ENCODE results near the gene AVPR2. TPM values are rescaled to one million over a fixed set of nuclear protein-coding genes. Genes with fewer than 3 reads are reported as not detected.

AVPR2 gene
- total RNA-seq, 1 donor from 2014 or later = 4.8 TPM

- H3K27ac ChIP-seq = no peak overlapping the region
- no peaks in the 10 kb centered on the region for H3K4me1 ChIP-seq
- H3K27me3 ChIP-seq = peaks cover 4% of the 10 kb centered on the region
- DNase-seq (ENCODE audit: low spot score in 2 of 2) = peak in 1 of 2 donors; percentile 46
- H3K9me3 ChIP-seq = no peaks in the 10 kb centered on the region
- no peak for TF ChIP-seq CTCF (IDR thresholded peaks at IDR 0.05)
- H3K36me3 ChIP-seq = no peaks in the 10 kb centered on the region
- H3K4me3 ChIP-seq = no peak overlapping the region
- intact Hi-C loops (cut with DNase I) = no loop called here
These were observed 38.8 kb upstream of the AVPR2 start for GRCh38 chrX:153865685-153866084.

- Histone ChIP-seq H3K27ac (no peak overlapping the region), H3K4me1 (no peaks in the 10 kb centered on the region), H3K9me3 (no peaks in the 10 kb centered on the region), H3K36me3 (no peaks in the 10 kb centered on the region), H3K4me3 (no peak overlapping the region), H3K27me3 (peaks cover 4% of the 10 kb centered on the region)
- intact Hi-C loops (cut with DNase I) = no loop called here
- DNase-seq (ENCODE audit: low spot score in 2 of 2) = peak in 1 of 2 donors; percentile 35
- TF ChIP-seq CTCF (IDR thresholded peaks at IDR 0.05) = no peak
These were observed 38.0 kb upstream of the AVPR2 start for GRCh38 chrX:153866302-153867019.

GRCh38 chrX:153867139-153867538 lies 37.3 kb upstream of the AVPR2 start:
- no peak overlapping the region for H3K27ac ChIP-seq
- no peak for DNase-seq (ENCODE audit: low spot score in 2 of 2)
- intact Hi-C loops (cut with DNase I) = no loop called here
- TF ChIP-seq CTCF (IDR thresholded peaks at IDR 0.05) = no peak
- no peaks in the 10 kb centered on the region for H3K9me3 ChIP-seq
- no peaks in the 10 kb centered on the region for H3K36me3 ChIP-seq
- no peaks in the 10 kb centered on the region for H3K4me1 ChIP-seq
- peaks cover 4% of the 10 kb centered on the region for H3K27me3 ChIP-seq
- H3K4me3 ChIP-seq = no peak overlapping the region

- Histone ChIP-seq H3K27me3 (no peaks in the 10 kb centered on the region), H3K4me3 (no peak overlapping the region), H3K4me1 (no peaks in the 10 kb centered on the region), H3K9me3 (no peaks in the 10 kb centered on the region), H3K27ac (no peak overlapping the region), H3K36me3 (no peaks in the 10 kb centered on the region)
- no peak for TF ChIP-seq CTCF (IDR thresholded peaks at IDR 0.05)
- no peak for DNase-seq (ENCODE audit: low spot score in 2 of 2)
- intact Hi-C loops (cut with DNase I) = no loop called here
These were observed 36.8 kb upstream of the AVPR2 start for GRCh38 chrX:153867671-153868070.

- Histone ChIP-seq H3K27me3 (no peaks in the 10 kb centered on the region), H3K27ac (no peak overlapping the region), H3K4me1 (no peaks in the 10 kb centered on the region), H3K9me3 (no peaks in the 10 kb centered on the region), H3K4me3 (no peak overlapping the region), H3K36me3 (no peaks in the 10 kb centered on the region)
- intact Hi-C loops (cut with DNase I) = no loop called here
- no peak for DNase-seq (ENCODE audit: low spot score in 2 of 2)
- no peak for TF ChIP-seq CTCF (IDR thresholded peaks at IDR 0.05)
These were observed 35.6 kb upstream of the AVPR2 start for GRCh38 chrX:153868576-153869472.
